Measurements from ENCODE around the gene DLX4.

DNA sequence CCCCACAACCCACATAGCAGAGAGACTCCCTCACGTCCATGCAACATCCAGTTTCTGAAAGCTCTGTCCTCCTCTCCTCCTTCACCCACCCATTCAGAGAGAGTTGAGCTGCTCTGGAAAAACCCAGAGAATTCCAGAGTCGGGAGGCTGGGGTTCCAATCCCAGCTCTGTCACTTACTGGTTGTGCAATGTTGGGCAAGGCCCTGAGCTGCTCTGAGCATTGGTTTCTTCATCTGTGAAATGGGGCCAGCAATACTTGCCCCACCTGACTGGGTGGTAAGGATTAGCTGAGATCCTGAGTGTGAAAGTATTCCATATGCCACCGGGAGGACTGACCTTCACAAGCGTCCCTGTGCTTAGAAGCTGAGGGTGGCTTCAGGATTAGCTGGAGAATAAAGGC is 12.2 kb upstream of the DLX4 start:
- no peak for TF ChIP-seq EZH2 (IDR thresholded peaks at IDR 0.05; ENCODE audit: borderline replicate concordance, insufficient read depth, low read length, poor library complexity, severe bottlenecking)
- TF ChIP-seq POLR2AphosphoS5 (IDR thresholded peaks at IDR 0.05), result no peak
- TF ChIP-seq, protein P1, sequence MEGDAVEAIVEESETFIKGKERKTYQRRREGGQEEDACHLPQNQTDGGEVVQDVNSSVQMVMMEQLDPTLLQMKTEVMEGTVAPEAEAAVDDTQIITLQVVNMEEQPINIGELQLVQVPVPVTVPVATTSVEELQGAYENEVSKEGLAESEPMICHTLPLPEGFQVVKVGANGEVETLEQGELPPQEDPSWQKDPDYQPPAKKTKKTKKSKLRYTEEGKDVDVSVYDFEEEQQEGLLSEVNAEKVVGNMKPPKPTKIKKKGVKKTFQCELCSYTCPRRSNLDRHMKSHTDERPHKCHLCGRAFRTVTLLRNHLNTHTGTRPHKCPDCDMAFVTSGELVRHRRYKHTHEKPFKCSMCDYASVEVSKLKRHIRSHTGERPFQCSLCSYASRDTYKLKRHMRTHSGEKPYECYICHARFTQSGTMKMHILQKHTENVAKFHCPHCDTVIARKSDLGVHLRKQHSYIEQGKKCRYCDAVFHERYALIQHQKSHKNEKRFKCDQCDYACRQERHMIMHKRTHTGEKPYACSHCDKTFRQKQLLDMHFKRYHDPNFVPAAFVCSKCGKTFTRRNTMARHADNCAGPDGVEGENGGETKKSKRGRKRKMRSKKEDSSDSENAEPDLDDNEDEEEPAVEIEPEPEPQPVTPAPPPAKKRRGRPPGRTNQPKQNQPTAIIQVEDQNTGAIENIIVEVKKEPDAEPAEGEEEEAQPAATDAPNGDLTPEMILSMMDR (IDR thresholded peaks at IDR 0.05; ENCODE audit: poor library complexity, severe bottlenecking), result no peak
- TF ChIP-seq SMC3 (conservative IDR thresholded peaks at IDR 0.05; ENCODE audit: poor library complexity), result no peak
- no peak for TF ChIP-seq TAF1 (IDR thresholded peaks at IDR 0.05; ENCODE audit: low read depth)
- TF ChIP-seq EP300 (conservative IDR thresholded peaks at IDR 0.05; ENCODE audit: poor library complexity, severe bottlenecking), result no peak
- no peak for TF ChIP-seq MXI1 (conservative IDR thresholded peaks at IDR 0.05; ENCODE audit: poor library complexity, severe bottlenecking)
